CD4-positive, CD25-positive, alpha-beta regulatory T cell (primary cell): ENCODE data around the gene RAP1B. TPM values are rescaled to one million over a fixed set of nuclear protein-coding genes. Genes with fewer than 3 reads are reported as not detected.
A peak's percentile ranks its signal among the peaks of the same experiment; 100 is the strongest.

ENCODE experiments used
- ATAC-seq, 2 donors: fragments of 150-1000 bp; cut with Tn5 transposase; one replicate each; pipeline ENCODE4 v1.10.0; 2021; ENCODE audit warnings: low read depth in 2 of 2, moderate number of reproducible peaks in 2 of 2, moderate library complexity in 1 of 2
- DNase-seq, 3 donors: peaks; one replicate each; pipeline versions ENCODE4 v3.0.0 to v3.0.0-alpha.2; 2012 to 2022; ENCODE audit warnings: mixed read lengths in 1 of 3
- H3K27ac ChIP-seq: one replicate; pipeline ENCODE4 v1.7.0; 2013; ENCODE audit warnings: mild to moderate bottlenecking, low read length; ENCODE audit not compliant: insufficient read depth, poor library complexity, severe bottlenecking
- H3K27me3 ChIP-seq: one replicate; pipeline ENCODE4 v1.7.0; 2013; ENCODE audit warnings: low read length; ENCODE audit not compliant: control insufficient read depth, insufficient read depth
- H3K36me3 ChIP-seq: one replicate; pipeline ENCODE4 v1.7.0; 2013; ENCODE audit warnings: mild to moderate bottlenecking, low read length, moderate library complexity; ENCODE audit not compliant: control insufficient read depth, insufficient read depth
- H3K4me1 ChIP-seq: 2 replicates; pipeline ENCODE4 v1.7.0; 2013; ENCODE audit warnings: mild to moderate bottlenecking, low read length; ENCODE audit not compliant: insufficient read depth, control insufficient read depth, poor library complexity, severe bottlenecking
- H3K4me3 ChIP-seq: one replicate; pipeline ENCODE4 v1.7.0; 2013; ENCODE audit warnings: low read depth, mild to moderate bottlenecking, low read length, moderate library complexity
- H3K9me3 ChIP-seq, 2 experiments: 1 replicate in 1 of 2; 2 replicates in 1 of 2; pipeline ENCODE4 v1.7.0; 2013; ENCODE audit warnings: low read length in 2 of 2, mild to moderate bottlenecking in 1 of 2, moderate library complexity in 1 of 2; ENCODE audit not compliant: control insufficient read depth in 2 of 2
- H3K27ac Mint-ChIP-seq, 3 donors: one replicate each; pipeline ENCODE4 v1.8.0; 2020 to 2022; ENCODE audit warnings: mild to moderate bottlenecking in 3 of 3, mixed read lengths in 3 of 3, moderate library complexity in 2 of 3
- H3K27me3 Mint-ChIP-seq: one replicate; pipeline ENCODE4 v1.8.0; 2022; ENCODE audit warnings: mild to moderate bottlenecking, mixed read lengths
- H3K36me3 Mint-ChIP-seq: one replicate; pipeline ENCODE4 v1.8.0; 2020; ENCODE audit warnings: mixed read lengths
- H3K4me1 Mint-ChIP-seq, 4 donors: one replicate each; pipeline ENCODE4 v1.8.0; 2020 to 2022; ENCODE audit warnings: mixed read lengths in 4 of 4, mild to moderate bottlenecking in 1 of 4
- H3K4me3 Mint-ChIP-seq, 4 donors: one replicate each; pipeline ENCODE4 v1.8.0; 2020 to 2022; ENCODE audit warnings: mild to moderate bottlenecking in 4 of 4, mixed read lengths in 4 of 4, moderate library complexity in 3 of 4
- H3K9me3 Mint-ChIP-seq, 7 donors: one replicate each; pipeline ENCODE4 v1.8.0; 2020 to 2022; ENCODE audit warnings: mixed read lengths in 7 of 7, mild to moderate bottlenecking in 3 of 7, moderate library complexity in 2 of 7
- polyA plus RNA-seq, 4 donors: library from polyadenylated mRNA; unstranded; fragments of 300-500 nt; fragmentation: Illumina TruSeq; gene quantifications; one replicate each; pipeline ENCODE4 v1.2.3, GENCODE V29; 2021
- total RNA-seq: library from RNA; stranded (reverse); gene quantifications from one replicate; pipeline ENCODE4 v1.2.3, GENCODE V29; 2022

The RAP1B gene
- total RNA-seq (290 TPM), polyA plus RNA-seq (100 to 1,000 TPM; 399 to 465 (median 425) TPM)

GRCh38 chr12:68610370-68611093 lies at the start of gene RAP1B:
Gene RAP1B, plus strand, starts transcription at chr12:68610899. Its CDS starts 37,826 bp downstream, at chr12:68648725.
- Histone ChIP-seq H3K27me3 (no peaks in the 10 kb centered on the region), H3K36me3 (peaks cover 3% of the 10 kb centered on the region), H3K27ac (peak within 1 kb of the TSS; percentile 91), H3K4me1 (peaks cover 46% of the 10 kb centered on the region), H3K4me3 (peak within 1 kb of the TSS; percentile 93), H3K9me3 (no peaks in the 10 kb centered on the region)
- H3K36me3 Mint-ChIP-seq = peaks cover 10% of the 10 kb centered on the region
- peak within 1 kb of the TSS; percentile 94 to 98 (median 94) for H3K4me3 Mint-ChIP-seq
- H3K4me1 Mint-ChIP-seq = peaks cover 29 to 43% (median 34%) of the 10 kb centered on the region in 4 donors
- H3K9me3 Mint-ChIP-seq = no peaks in the 10 kb centered on the region
- no peaks in the 10 kb centered on the region for H3K27me3 Mint-ChIP-seq
- ATAC-seq (peak; percentile 86 to 90), DNase-seq (peak; percentile 86 to 90 (median 89))
- peak within 1 kb of the TSS; percentile 96 to 98 (median 97) for H3K27ac Mint-ChIP-seq

GRCh38 chr12:68561830-68562229 lies 48.9 kb upstream of the RAP1B start:
- ATAC-seq (no peak), DNase-seq (no peak)
- Histone ChIP-seq H3K36me3 (no peaks in the 10 kb centered on the region), H3K9me3 (no peaks in the 10 kb centered on the region), H3K4me1 (no peaks in the 10 kb centered on the region), H3K4me3 (no peak overlapping the region), H3K27me3 (peaks cover 2% of the 10 kb centered on the region), H3K27ac (no peak overlapping the region)
- Mint-ChIP-seq H3K9me3 (peaks cover 0 to 2% (median 0%) of the 10 kb centered on the region in 7 donors), H3K36me3 (no peaks in the 10 kb centered on the region), H3K4me1 (peaks cover 0 to 28% (median 10%) of the 10 kb centered on the region in 4 donors), H3K27me3 (peaks cover 4% of the 10 kb centered on the region), H3K4me3 (no peak overlapping the region), H3K27ac (peak overlapping the region in 1 of 3 donors; percentile 32)

- H3K4me1 Mint-ChIP-seq = peaks cover 0 to 20% (median 10%) of the 10 kb centered on the region in 4 donors
- H3K9me3 ChIP-seq = no peaks in the 10 kb centered on the region
- no peak for DNase-seq
- H3K4me3 ChIP-seq = no peak overlapping the region
- H3K4me3 Mint-ChIP-seq = peak overlapping the region in 1 of 4 donors; percentile 12
- no peaks in the 10 kb centered on the region for H3K36me3 ChIP-seq
- peaks cover 0 to 4% (median 0%) of the 10 kb centered on the region in 7 donors for H3K9me3 Mint-ChIP-seq
- no peak overlapping the region for H3K27ac ChIP-seq
- no peaks in the 10 kb centered on the region for H3K27me3 ChIP-seq
- no peaks in the 10 kb centered on the region for H3K36me3 Mint-ChIP-seq
- H3K27ac Mint-ChIP-seq = peak overlapping the region in 2 of 3 donors; percentile 54 to 80
- H3K27me3 Mint-ChIP-seq = no peaks in the 10 kb centered on the region
- ATAC-seq = no peak
- H3K4me1 ChIP-seq = no peaks in the 10 kb centered on the region
These were observed 46.5 kb upstream of the RAP1B start for GRCh38 chr12:68564166-68564565.

- Mint-ChIP-seq H3K9me3 (peaks cover 0 to 4% (median 0%) of the 10 kb centered on the region in 7 donors), H3K27ac (peak overlapping the region in 1 of 3 donors; percentile 5), H3K36me3 (no peaks in the 10 kb centered on the region), H3K4me3 (no peak overlapping the region), H3K27me3 (no peaks in the 10 kb centered on the region), H3K4me1 (peaks cover 0 to 20% (median 9%) of the 10 kb centered on the region in 4 donors)
- Histone ChIP-seq H3K27ac (no peak overlapping the region), H3K4me3 (no peak overlapping the region), H3K36me3 (no peaks in the 10 kb centered on the region), H3K4me1 (no peaks in the 10 kb centered on the region), H3K27me3 (no peaks in the 10 kb centered on the region), H3K9me3 (no peaks in the 10 kb centered on the region)
- DNase-seq (peak in 1 of 3 donors; percentile 8), ATAC-seq (peak in 1 of 2 donors; percentile 37)
These were observed 45.3 kb upstream of the RAP1B start for GRCh38 chr12:68565391-68565903.

GRCh38 chr12:68568922-68569569 lies 41.7 kb upstream of the RAP1B start:
- no peaks in the 10 kb centered on the region for H3K9me3 ChIP-seq
- no peak for DNase-seq
- H3K27me3 ChIP-seq = peaks cover 2% of the 10 kb centered on the region
- Mint-ChIP-seq H3K4me3 (no peak overlapping the region), H3K36me3 (no peaks in the 10 kb centered on the region), H3K4me1 (peaks cover 0 to 39% (median 21%) of the 10 kb centered on the region in 4 donors), H3K27me3 (peaks cover 6% of the 10 kb centered on the region), H3K9me3 (peaks cover 0 to 4% (median 0%) of the 10 kb centered on the region in 7 donors), H3K27ac (peak overlapping the region in 2 of 3 donors; percentile 43 to 53)
- no peak overlapping the region for H3K27ac ChIP-seq
- ATAC-seq = no peak
- H3K36me3 ChIP-seq = no peaks in the 10 kb centered on the region
- no peaks in the 10 kb centered on the region for H3K4me1 ChIP-seq
- H3K4me3 ChIP-seq = no peak overlapping the region

GRCh38 chr12:68572661-68573060 lies 38.0 kb upstream of the RAP1B start:
- DNase-seq (no peak), ATAC-seq (no peak)
- Histone ChIP-seq H3K4me3 (no peak overlapping the region), H3K36me3 (no peaks in the 10 kb centered on the region), H3K27me3 (peaks cover 2% of the 10 kb centered on the region), H3K27ac (no peak overlapping the region), H3K4me1 (peaks cover 2% of the 10 kb centered on the region), H3K9me3 (no peaks in the 10 kb centered on the region)
- Mint-ChIP-seq H3K27me3 (peaks cover 6% of the 10 kb centered on the region), H3K27ac (no peak overlapping the region), H3K36me3 (no peaks in the 10 kb centered on the region), H3K9me3 (peaks cover 0 to 4% (median 0%) of the 10 kb centered on the region in 7 donors), H3K4me1 (peaks cover 1 to 27% (median 17%) of the 10 kb centered on the region in 4 donors), H3K4me3 (no peak overlapping the region)

GRCh38 chr12:68573406-68573805 lies 37.3 kb upstream of the RAP1B start:
- H3K27ac ChIP-seq = no peak overlapping the region
- H3K27me3 ChIP-seq = peaks cover 2% of the 10 kb centered on the region
- Mint-ChIP-seq H3K27me3 (peaks cover 6% of the 10 kb centered on the region), H3K9me3 (peaks cover 0 to 2% (median 0%) of the 10 kb centered on the region in 7 donors), H3K36me3 (no peaks in the 10 kb centered on the region), H3K4me1 (peaks cover 9 to 35% (median 20%) of the 10 kb centered on the region in 4 donors), H3K27ac (no peak overlapping the region), H3K4me3 (no peak overlapping the region)
- H3K9me3 ChIP-seq = no peaks in the 10 kb centered on the region
- ATAC-seq (no peak), DNase-seq (no peak)
- no peak overlapping the region for H3K4me3 ChIP-seq
- peaks cover 7% of the 10 kb centered on the region for H3K4me1 ChIP-seq
- no peaks in the 10 kb centered on the region for H3K36me3 ChIP-seq
